H1 (cell line): ENCODE data around the gene PRR29. TPM values are rescaled to one million over a fixed set of nuclear protein-coding genes. Genes with fewer than 3 reads are reported as not detected.

Source experiments
- BCL11A ChIP-seq, 2 experiments: IDR thresholded peaks; one replicate each; pipeline ENCODE4 v1.6.1; 2011; ENCODE audit warnings: low read depth in 2 of 2, low read length in 2 of 2, mild to moderate bottlenecking in 2 of 2
- CHD7 ChIP-seq: fragments of 300-600 bp; sonication (generic); IDR thresholded peaks from 2 replicates; pipeline ENCODE4 v1.7.1; 2012; ENCODE audit warnings: low read length, moderate library complexity, mild to moderate bottlenecking, inconsistent platforms; ENCODE audit not compliant: insufficient replicate concordance
- E2F6 ChIP-seq: IDR thresholded peaks from 2 replicates; pipeline ENCODE4 v1.6.1; 2012; ENCODE audit warnings: inconsistent platforms
- HDAC2 ChIP-seq, 2 experiments: fragments of 300-600 bp in 1 of 2; sonication (generic) in 1 of 2; IDR thresholded peaks; 2 replicates each; pipeline ENCODE4 v1.6.1; 2011 to 2012; ENCODE audit warnings: low read depth in 2 of 2, low read length in 2 of 2, mild to moderate bottlenecking in 2 of 2, moderate library complexity in 2 of 2, borderline replicate concordance in 1 of 2, inconsistent platforms in 1 of 2
- HDAC6 ChIP-seq: IDR thresholded peaks from one replicate; pipeline ENCODE4 v1.7.1; 2012; ENCODE audit warnings: low read depth, mild to moderate bottlenecking, inconsistent platforms, low read length, moderate library complexity
- KDM4A ChIP-seq: IDR thresholded peaks from one replicate; pipeline ENCODE4 v1.7.1; 2012; ENCODE audit warnings: low read depth, mild to moderate bottlenecking, moderate library complexity, low read length, inconsistent platforms; ENCODE audit not compliant: severe bottlenecking
- POLR2AphosphoS5 ChIP-seq: IDR thresholded peaks from 2 replicates; pipeline ENCODE4 v1.6.1; 2011; ENCODE audit warnings: low read depth, low read length
- RFX5 ChIP-seq: IDR thresholded peaks from 2 replicates; pipeline ENCODE4 v1.6.1; 2011; ENCODE audit warnings: low read depth, low read length, improper control_type of control experiment, borderline replicate concordance
- SP2 ChIP-seq: IDR thresholded peaks from 2 replicates; pipeline ENCODE4 v1.6.1; 2012; ENCODE audit warnings: mild to moderate bottlenecking, low read length, inconsistent platforms
- ZNF274 ChIP-seq: IDR thresholded peaks from 2 replicates; pipeline ENCODE4 v1.7.0; 2012; ENCODE audit warnings: low read length, borderline replicate concordance; ENCODE audit errors: extremely low read depth
- polyA plus RNA-seq, 7 experiments: library from polyadenylated mRNA; depleted of rRNA in 3 of 7; stranded (reverse) in 5 of 7; unstranded in 2 of 7; fragments of >200 nt in 5 of 7; fragments of 200-250 nt in 2 of 7; gene quantifications; 1 replicate in 5 of 7; 2 replicates in 1 of 7; 4 replicates in 1 of 7; pipeline versions ENCODE4 v1.2.1 to v1.2.3, GENCODE V29; 2011 to 2013; ENCODE audit warnings: missing spikeins in 2 of 7, mixed read lengths in 2 of 7
- total RNA-seq: library from RNA; stranded (reverse); fragmentation: NEBNext Ultra II Directional; extraction: Animal tissue kit (Norgen Biotek cat#: 25700); gene quantifications from 2 replicates; pipeline ENCODE4 v1.2.1, GENCODE V29; 2021

The PRR29 gene
- total and polyA plus RNA-seq, 2 of the 8 experiments (the other 6 are each of a cell fraction or from before 2014, with no cell fraction given): 0.67 to 0.83 TPM

GRCh38 chr17:63989622-63990345 is 8.4 kb upstream of the PRR29 start (continued):
- TF ChIP-seq CHD7: no peak
- no peak for TF ChIP-seq HDAC6
- no peak for TF ChIP-seq BCL11A (IDR thresholded peaks at IDR 0.05; ENCODE audit: low read depth in 2 of 2, low read length in 2 of 2)
- no peak for TF ChIP-seq ZNF274
- TF ChIP-seq E2F6: no peak
- no peak for TF ChIP-seq KDM4A
- TF ChIP-seq HDAC2 (IDR thresholded peaks at IDR 0.05; ENCODE audit: borderline replicate concordance in 1 of 2, low read depth in 2 of 2, low read length in 2 of 2): no peak
- no peak for TF ChIP-seq POLR2AphosphoS5
- no peak for TF ChIP-seq RFX5
- TF ChIP-seq SP2: no peak
